Stimulated activated CD8-positive, alpha-beta memory T cell treated with anti-CD3 and anti-CD28 coated beads, Interleukin-7, amount 100 ng/mL, for 1 hour (primary cell): Measurements from ENCODE around the gene YES1.

ENCODE experiments used
- DNase-seq, 2 donors: peaks; one replicate each; pipeline ENCODE4 v3.0.0-alpha.2; 2020; ENCODE audit warnings: low read depth in 2 of 2

Gene YES1

GRCh38 chr18:811892-812375 is at the start of gene YES1:
YES1 (minus strand) TSS chr18:812242; CDS start chr18:756827, 55,415 bp downstream.
- no peak for DNase-seq

GRCh38 chr18:857986-858385 is 45.9 kb upstream of the YES1 start:
- no peak for DNase-seq

- no peak for DNase-seq
Observed at GRCh38 chr18:853471-853870, 41.4 kb upstream of the YES1 start.

GRCh38 chr18:850960-851359 is 38.9 kb upstream of the YES1 start:
- DNase-seq = no peak

GRCh38 chr18:849021-849420 is 37.0 kb upstream of the YES1 start:
- no peak for DNase-seq

GRCh38 chr18:848062-848861 is 36.2 kb upstream of the YES1 start:
- no peak for DNase-seq

GRCh38 chr18:845152-845819 is 33.2 kb upstream of the YES1 start:
- DNase-seq = no peak

GRCh38 chr18:841647-842370 is 29.8 kb upstream of the YES1 start:
- DNase-seq = no peak

GRCh38 chr18:840516-840915 is 28.5 kb upstream of the YES1 start:
- no peak for DNase-seq

- DNase-seq = no peak
Observed at GRCh38 chr18:840023-840408, 28.0 kb upstream of the YES1 start.

- peak; percentile 73 to 83 for DNase-seq
Observed at GRCh38 chr18:839224-840022, 27.4 kb upstream of the YES1 start.

GRCh38 chr18:837922-838321 is 25.9 kb upstream of the YES1 start:
- no peak for DNase-seq

GRCh38 chr18:834082-834720 is 22.2 kb upstream of the YES1 start:
- no peak for DNase-seq

- no peak for DNase-seq
Observed at GRCh38 chr18:833197-833596, 21.2 kb upstream of the YES1 start.

GRCh38 chr18:832085-832681 is 20.1 kb upstream of the YES1 start:
- DNase-seq = no peak

- DNase-seq = no peak
Observed at GRCh38 chr18:830315-830901, 18.4 kb upstream of the YES1 start.

GRCh38 chr18:829432-829831 is 17.4 kb upstream of the YES1 start:
- DNase-seq = no peak

- DNase-seq = no peak
Observed at GRCh38 chr18:827093-827677, 15.1 kb upstream of the YES1 start.

- no peak for DNase-seq
Observed at GRCh38 chr18:825891-826585, 14.0 kb upstream of the YES1 start.
